Measurements from ENCODE around the gene EPHA7. TPM values are rescaled to one million over a fixed set of nuclear protein-coding genes. Genes with fewer than 3 reads are reported as not detected.

Gene EPHA7
- polyA plus RNA-seq, 1 of the 3 experiments (the other 2 are of a cell fraction), result under 0.01 TPM

- ChIA-PET CTCF (no interaction called here), POLR2A (no interaction called here)
- no peak for TF ChIP-seq GABPA (IDR thresholded peaks at IDR 0.05; ENCODE audit: low read depth)
- TF ChIP-seq YY1 (IDR thresholded peaks at IDR 0.05; ENCODE audit: low read depth), result no peak
- TF ChIP-seq CTCF (IDR thresholded peaks at IDR 0.05), result no peak
- TF ChIP-seq TEAD4 (IDR thresholded peaks at IDR 0.05; ENCODE audit: borderline replicate concordance, insufficient read depth), result no peak
- TF ChIP-seq SIN3A (IDR thresholded peaks at IDR 0.05; ENCODE audit: borderline replicate concordance, low read depth, low read length), result no peak
- no peak for TF ChIP-seq CHD2 (IDR thresholded peaks at IDR 0.05; ENCODE audit: low read length, partially characterized antibody)
- TF ChIP-seq EZH2phosphoT487 (IDR thresholded peaks at IDR 0.05; ENCODE audit: borderline replicate concordance, low read depth), result no peak
- TF ChIP-seq USF2 (IDR thresholded peaks at IDR 0.05; ENCODE audit: borderline replicate concordance, low read depth, low read length), result no peak
- no peak for TF ChIP-seq USF1 (IDR thresholded peaks at IDR 0.05; ENCODE audit: borderline replicate concordance, low read depth)
- no peak for TF ChIP-seq RAD21 (IDR thresholded peaks at IDR 0.05; ENCODE audit: low read length)
- no peak for TF ChIP-seq ZBTB33 (IDR thresholded peaks at IDR 0.05; ENCODE audit: borderline replicate concordance, low read depth)
- no peak for TF ChIP-seq FOXM1 (IDR thresholded peaks at IDR 0.05; ENCODE audit: low read depth)
- no peak for TF ChIP-seq ELF1 (IDR thresholded peaks at IDR 0.05)
- no peak for TF ChIP-seq PBX3 (IDR thresholded peaks at IDR 0.05)
- TF ChIP-seq EP300 (IDR thresholded peaks at IDR 0.05; ENCODE audit: borderline replicate concordance in 1 of 2, low read depth in 1 of 2, low read length in 1 of 2), result no peak
- no peak for TF ChIP-seq MXI1 (IDR thresholded peaks at IDR 0.05; ENCODE audit: low read depth, low read length)
- Histone ChIP-seq H3K4me1 (ENCODE audit: control insufficient read depth in 1 of 2, insufficient read depth in 2 of 2, low read depth in 1 of 2, low read length in 1 of 2) (no peaks in the 10 kb centered on the region), H3K9me3 (no peaks in the 10 kb centered on the region), H4K20me1 (ENCODE audit: insufficient read depth) (no peaks in the 10 kb centered on the region), H3K36me3 (replicated peaks in 1 of 2; ENCODE audit: control insufficient read depth in 1 of 2, insufficient read depth in 2 of 2, low read length in 1 of 2) (no peaks in the 10 kb centered on the region), H3K27ac (ENCODE audit: low read depth in 2 of 2, low read length in 1 of 2) (no peak overlapping the region), H3K79me2 (ENCODE audit: insufficient read depth) (no peaks in the 10 kb centered on the region), H3K27me3 (ENCODE audit: insufficient read depth) (no peaks in the 10 kb centered on the region), H3K9me2 (no peaks in the 10 kb centered on the region), H2AFZ (ENCODE audit: low read depth) (no peak overlapping the region), H3K4me2 (no peak overlapping the region), H3K9ac (no peak overlapping the region), H3K4me3 (ENCODE audit: low read depth in 2 of 2, low read length in 1 of 2) (no peak overlapping the region), H3F3A (replicated peaks; ENCODE audit: insufficient read depth) (no peaks in the 10 kb centered on the region)
- no peak for DNase-seq
- WGBS (ENCODE audit: low lambda C conversion rate), result 0% methylated on average over 4 of the region's 4 CpGs
These were observed 197.1 kb downstream of the EPHA7 start for GRCh38 chr6:93222071-93222851.

All from SK-N-SH (cell line).